Measurements from ENCODE around the gene MMRN2.

- TF ChIP-seq POLR2AphosphoS5 (IDR thresholded peaks at IDR 0.05; ENCODE audit: low read depth, low read length): no peak
- TF ChIP-seq, protein P1, sequence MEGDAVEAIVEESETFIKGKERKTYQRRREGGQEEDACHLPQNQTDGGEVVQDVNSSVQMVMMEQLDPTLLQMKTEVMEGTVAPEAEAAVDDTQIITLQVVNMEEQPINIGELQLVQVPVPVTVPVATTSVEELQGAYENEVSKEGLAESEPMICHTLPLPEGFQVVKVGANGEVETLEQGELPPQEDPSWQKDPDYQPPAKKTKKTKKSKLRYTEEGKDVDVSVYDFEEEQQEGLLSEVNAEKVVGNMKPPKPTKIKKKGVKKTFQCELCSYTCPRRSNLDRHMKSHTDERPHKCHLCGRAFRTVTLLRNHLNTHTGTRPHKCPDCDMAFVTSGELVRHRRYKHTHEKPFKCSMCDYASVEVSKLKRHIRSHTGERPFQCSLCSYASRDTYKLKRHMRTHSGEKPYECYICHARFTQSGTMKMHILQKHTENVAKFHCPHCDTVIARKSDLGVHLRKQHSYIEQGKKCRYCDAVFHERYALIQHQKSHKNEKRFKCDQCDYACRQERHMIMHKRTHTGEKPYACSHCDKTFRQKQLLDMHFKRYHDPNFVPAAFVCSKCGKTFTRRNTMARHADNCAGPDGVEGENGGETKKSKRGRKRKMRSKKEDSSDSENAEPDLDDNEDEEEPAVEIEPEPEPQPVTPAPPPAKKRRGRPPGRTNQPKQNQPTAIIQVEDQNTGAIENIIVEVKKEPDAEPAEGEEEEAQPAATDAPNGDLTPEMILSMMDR (IDR thresholded peaks at IDR 0.05 in 2 of 3, conservative IDR thresholded peaks at IDR 0.05 in 1 of 3; ENCODE audit: borderline replicate concordance in 1 of 3, insufficient read depth in 1 of 3, low read depth in 2 of 3, low read length in 2 of 3): no peak
- TF ChIP-seq POLR2A (IDR thresholded peaks at IDR 0.05; ENCODE audit: borderline replicate concordance, extremely low read depth, insufficient read depth, insufficient read length): no peak
- no peak for TF ChIP-seq EZH2phosphoT487 (IDR thresholded peaks at IDR 0.05; ENCODE audit: borderline replicate concordance)
- no peak for TF ChIP-seq SRF (IDR thresholded peaks at IDR 0.05; ENCODE audit: low read depth)
- TF ChIP-seq RAD21 (IDR thresholded peaks at IDR 0.05; ENCODE audit: low read depth): no peak
- TF ChIP-seq EZH2 (IDR thresholded peaks at IDR 0.05): no peak
- TF ChIP-seq, protein P2, sequence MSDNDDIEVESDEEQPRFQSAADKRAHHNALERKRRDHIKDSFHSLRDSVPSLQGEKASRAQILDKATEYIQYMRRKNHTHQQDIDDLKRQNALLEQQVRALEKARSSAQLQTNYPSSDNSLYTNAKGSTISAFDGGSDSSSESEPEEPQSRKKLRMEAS (IDR thresholded peaks at IDR 0.05): no peak
- no peak for TF ChIP-seq CBX3 (IDR thresholded peaks at IDR 0.05; ENCODE audit: low read depth)
- TF ChIP-seq CEBPB (IDR thresholded peaks at IDR 0.05; ENCODE audit: low read depth): no peak
- no peak for TF ChIP-seq TCF7L2 (IDR thresholded peaks at IDR 0.05; ENCODE audit: borderline replicate concordance, extremely low read depth, insufficient read depth, insufficient read length)
- no peak for TF ChIP-seq ELF1 (IDR thresholded peaks at IDR 0.05; ENCODE audit: borderline replicate concordance, low read depth)
These were observed 35.0 kb upstream of the MMRN2 start for GRCh38 chr10:86992456-86992855.
